GM18505 (cell line): Measurements from ENCODE around the gene AUP1.
A peak's percentile ranks its signal among the peaks of the same experiment; 100 is the strongest.

ENCODE experiments used
- ATAC-seq: cut with Tn5 transposase; IDR thresholded peaks from one replicate; pipeline ENCODE4 v1.9.1; 2021; ENCODE audit not compliant: unreplicated experiment
- POLR2A ChIP-seq: IDR thresholded peaks from 4 replicates; pipeline ENCODE4 v1.6.1; 2011; ENCODE audit warnings: borderline replicate concordance; ENCODE audit not compliant: insufficient read depth, insufficient read length; ENCODE audit errors: extremely low read depth

AUP1 gene

DNA sequence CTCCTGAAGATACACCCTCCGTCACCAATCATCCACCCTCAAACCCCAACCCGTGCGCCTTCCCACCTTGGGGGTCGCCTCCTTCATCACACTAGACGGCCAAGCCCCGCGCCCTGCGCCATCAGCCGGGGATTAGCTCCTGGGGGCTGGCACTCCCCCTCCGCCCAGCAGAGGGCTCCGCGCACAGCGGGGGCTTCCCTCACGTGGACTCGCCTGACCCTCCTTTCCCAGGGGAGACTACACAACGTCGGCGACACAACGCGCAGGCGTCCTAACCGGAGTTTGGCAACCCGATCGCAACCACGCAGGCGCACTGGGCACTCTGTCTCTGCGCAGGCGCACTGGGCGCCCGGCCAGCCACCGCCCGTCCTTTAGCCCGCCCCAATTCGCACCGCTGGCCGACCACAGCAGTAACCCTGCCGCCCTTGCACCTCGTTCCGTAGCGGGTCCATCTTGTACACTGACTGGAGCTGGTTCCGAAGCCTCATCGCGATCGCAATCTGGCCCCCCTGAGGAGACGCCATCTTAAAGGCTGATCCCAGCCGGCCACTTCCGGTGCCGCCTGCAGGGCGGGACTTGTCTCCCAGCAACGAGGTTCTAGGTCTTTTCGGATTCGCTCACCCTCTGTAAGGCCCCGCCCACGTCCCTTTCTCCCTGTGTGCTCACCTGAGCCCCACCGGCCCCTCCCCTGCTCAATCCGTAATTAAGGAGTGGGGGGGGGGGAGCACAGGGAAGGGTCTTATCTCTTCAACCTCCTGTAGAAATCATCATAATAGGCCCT, 22.2 kb downstream of the AUP1 start, which contains the start of gene PCGF1:
Gene PCGF1 (minus strand): TSS at position 551 of the 781 bp plus-strand sequence. CDS start 27 bp downstream, at position 524.
- peak; percentile 94 for TF ChIP-seq POLR2A
- ATAC-seq = peak; percentile 87

DNA sequence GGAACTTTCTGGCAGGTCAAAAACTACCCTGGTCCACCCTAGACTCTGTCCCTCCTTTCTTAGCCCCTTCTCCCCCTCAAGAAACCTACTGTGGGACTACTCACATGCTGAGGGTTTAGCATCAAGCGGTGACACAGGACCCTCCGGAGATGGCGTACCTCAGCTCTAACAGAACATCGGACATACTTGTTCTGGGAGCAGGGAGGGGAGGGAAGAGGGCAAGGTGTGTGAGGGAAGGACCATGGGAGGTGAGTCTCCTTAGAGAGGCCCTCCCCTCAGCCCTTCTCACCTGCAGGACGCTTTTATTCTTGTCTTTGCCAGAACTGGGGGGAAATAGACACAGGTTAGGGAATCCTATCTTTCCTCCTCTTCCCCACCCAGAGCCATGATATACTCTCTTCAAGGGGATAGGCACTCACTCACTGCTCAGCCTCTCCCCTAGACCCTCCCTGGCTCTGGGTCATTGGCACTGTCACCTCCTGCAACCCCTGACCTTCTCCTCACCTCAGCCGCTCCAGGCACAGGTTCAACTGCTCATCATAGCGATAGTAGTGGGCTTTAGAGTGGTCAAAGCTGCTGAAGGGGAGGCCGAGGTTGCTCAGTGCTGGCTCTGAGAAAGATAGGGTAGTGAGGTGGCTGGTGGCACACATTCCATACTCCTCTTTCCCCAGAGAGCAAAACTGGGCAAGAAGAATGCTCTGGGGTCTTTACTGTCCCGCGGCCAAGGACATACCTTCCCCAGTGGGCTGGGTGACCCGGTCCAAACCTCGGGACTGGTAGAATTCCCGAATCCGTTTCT, 23.9 kb downstream of the AUP1 start:
- no peak for ATAC-seq
- no peak for TF ChIP-seq POLR2A

DNA sequence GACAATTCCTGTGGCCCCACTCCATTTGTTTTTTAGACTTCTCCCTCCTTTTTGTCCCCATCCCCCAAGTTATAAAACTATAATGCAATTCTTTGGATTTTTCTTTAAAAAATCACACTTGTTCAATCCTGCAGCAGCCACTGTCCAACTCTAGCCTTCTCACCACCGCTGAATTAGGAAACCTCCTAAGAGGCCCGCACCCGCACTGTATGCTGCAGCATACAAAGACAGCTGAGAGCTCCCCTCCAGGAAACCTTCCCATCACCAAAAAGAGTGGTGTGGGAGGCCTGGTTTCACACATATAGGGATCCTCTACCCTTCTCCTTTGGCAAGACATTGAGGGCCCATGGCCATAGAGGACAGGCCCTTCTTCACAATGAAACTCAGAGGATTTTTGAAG, 24.9 kb downstream of the AUP1 start:
- no peak for ATAC-seq
- no peak for TF ChIP-seq POLR2A

DNA sequence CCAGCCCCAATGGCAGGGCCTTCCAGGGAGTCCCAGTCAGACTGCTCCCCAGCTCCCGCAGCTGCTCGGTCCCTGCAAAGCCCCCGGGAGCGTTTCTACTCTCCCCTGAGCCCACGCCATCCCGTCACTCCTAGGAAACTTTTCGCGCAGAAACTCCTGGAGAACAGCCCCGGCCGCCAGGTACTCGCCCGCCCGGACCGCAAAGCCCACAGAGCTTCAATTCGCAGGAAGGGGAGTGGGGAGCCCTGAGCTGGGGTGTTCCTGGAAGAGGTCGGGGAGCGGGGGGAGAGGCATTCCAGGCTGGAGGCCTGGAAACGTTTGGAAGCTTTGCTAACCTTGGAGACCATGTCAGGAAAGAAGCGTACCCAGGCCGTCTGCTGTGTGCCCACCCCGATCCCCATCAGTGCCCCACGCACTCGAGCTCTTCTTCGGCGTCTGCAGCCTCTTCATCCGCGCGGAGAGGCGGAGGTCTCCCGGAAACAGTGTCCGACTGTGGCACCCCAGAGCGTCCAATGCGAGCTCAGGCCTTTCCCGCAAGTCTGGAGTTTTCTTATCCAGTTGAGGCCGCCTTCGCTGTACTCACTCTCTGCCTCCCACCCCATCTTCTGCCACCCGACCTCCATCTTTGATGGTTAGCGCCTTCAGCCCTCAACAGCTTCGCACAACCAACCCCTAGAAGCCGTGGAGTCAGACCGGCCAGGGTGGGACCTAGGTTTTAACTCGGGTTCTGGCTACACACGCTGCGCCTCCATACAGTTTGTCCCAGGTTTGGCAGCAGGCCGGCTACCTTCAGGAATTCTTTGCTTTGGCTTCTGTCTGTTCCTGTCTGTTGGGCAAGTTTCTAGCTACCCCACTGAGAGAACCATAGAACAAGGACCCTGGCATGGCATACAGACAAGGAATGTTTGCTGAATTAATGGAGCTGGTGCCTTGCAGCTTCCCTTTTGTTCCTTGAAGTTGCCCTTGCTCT, 25.7 kb downstream of the AUP1 start:
- no peak for ATAC-seq
- TF ChIP-seq POLR2A = no peak

DNA sequence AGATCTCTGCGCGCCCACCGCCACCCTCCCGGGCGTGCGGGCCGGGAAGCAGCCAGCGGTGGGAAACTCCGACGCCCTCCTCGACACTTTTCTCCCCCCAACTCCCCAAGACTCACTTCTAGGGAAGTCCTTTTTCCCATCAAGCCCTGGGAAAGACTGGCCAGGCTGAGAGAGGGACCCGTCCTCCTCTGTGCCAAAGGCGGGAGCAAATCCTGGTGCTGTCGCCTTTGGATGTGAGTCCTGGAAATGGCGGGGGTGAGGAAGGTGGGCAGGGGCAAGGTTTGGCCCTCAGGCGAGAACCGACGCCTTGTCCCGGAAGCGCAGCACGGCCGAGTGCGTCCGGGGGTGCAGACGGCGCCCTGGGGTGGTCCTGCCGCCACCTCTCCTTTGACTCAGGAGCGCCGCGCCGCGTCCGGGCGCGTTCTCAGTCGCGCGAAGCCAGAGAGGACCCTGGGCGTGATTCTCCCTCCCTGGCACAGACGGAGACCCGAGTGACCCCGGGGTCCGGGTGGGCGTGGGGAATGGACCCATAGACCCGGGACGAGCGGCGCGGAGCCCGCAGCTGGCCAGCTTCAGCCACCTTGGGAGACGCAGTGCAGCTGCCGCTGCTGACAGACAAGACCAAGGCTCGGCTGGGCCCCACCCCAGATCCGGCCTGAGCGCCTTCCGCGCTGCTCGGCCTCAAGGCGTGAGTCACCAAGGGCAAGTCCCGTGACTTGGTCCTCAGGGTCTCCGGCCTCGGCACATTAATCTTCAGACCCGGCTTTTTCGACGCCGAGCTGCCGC, 26.6 kb downstream of the AUP1 start:
- peak; percentile 28 for ATAC-seq
- peak; percentile 82 for TF ChIP-seq POLR2A

DNA sequence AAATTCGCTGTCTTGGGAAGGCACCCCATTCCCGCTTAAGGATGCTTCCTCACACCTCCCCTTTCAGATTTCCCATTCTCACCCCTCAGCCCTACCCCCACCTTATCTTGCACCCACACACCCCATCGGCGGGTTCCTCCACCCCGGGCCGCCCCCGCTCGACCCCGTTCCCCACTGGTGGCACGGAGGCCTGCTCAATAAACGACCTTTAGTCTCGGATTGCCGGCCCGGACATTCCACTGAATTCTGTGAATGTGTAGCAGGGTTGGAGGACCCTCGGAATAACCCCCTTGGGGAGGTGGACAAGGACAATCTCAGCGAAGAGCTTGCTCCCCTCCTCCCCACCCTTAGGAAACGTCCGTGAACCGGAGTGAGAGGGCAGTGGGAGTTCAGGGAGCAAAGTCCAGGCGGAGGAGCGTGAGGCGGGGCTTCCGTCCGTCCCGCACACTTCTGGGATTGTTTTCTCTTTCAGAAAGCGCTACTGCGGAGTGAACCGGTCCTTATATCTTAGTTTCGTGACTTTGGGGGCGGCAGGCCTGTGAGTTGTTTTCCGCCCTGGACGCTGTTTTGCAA, 27.3 kb downstream of the AUP1 start:
- no peak for TF ChIP-seq POLR2A
- no peak for ATAC-seq

DNA sequence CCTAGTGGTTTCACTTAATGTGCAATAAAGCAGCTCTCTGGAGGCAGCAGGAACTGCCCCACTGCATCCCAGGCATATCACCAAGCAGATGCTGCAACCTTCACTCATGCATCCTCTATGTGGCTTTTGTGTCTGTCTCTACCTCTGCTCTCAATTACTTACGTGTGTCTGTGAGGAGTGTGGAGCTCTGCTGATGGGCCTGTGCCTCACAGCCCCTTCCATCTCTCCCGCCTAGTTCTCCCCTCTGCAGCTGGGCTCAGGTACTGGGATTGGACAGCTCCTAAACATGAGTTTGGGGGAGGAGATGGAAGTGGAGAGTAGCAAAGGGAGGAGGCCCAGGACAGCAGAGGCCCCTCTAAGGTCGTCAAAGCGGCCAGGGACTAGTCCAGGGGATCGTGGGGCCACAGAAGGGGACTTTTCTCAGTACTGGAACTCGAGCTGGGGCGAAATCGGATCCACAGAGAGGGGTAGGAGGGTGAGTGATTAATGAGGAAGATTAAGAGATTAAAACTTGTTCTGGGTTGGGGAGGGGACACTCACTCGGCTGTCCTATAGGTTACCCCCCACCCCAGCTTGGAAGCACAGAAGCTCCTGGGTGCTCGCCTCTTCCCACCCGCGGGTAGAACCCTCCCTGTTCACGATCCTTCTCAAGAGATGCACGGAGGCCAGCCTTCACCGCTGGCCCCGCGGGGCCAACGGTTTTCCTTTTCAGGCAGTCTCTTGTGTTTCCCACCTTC, 28.0 kb downstream of the AUP1 start:
- TF ChIP-seq POLR2A = no peak
- no peak for ATAC-seq

DNA sequence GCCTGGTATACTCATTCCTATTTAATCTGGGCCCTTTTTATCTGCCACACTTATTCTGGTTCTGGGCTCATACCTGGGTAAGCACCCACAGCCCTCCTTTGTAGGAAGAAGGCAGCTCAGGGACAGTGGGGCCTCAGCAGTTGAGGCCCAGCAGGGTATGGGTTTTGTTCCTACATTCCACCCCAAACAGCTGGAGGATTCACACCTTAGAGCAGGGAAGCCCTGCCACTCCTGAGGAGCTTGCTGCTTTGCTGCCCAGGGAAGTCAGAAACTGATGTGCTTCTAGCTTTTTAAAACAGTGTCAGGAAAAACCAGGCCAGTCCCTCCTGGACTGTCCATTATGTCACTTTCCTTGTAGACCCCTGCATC, 28.9 kb downstream of the AUP1 start:
- TF ChIP-seq POLR2A = no peak
- no peak for ATAC-seq

DNA sequence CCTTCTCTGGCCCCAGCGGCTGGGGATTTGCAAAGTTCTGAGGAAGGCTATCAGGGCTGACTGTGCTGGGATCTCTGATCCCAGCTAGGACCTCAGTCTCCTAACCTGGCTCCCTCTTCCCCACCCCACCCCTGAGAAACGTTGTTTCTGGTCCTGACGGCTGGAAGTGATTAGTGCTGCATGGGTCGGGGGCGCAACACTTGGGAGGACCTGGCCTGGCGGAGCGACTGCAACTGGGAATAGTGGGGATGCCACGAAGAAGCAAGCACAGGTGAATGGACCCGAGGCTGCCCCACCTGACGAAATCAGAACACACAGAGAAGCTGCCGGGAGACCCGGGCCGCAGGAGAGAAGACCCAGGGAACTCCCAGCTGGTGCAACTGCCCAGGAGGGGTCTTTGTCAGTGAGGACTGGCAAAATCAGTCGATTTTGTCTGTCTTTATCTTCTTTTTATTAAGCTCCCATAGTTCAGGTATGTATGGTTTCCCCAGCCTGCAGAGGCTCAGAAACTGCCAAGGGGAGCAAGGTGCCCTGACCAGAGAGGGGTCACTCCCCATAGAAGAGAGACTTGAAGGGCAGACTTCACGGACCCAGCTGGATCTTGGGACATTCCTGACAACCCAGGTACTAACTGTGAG, 29.4 kb downstream of the AUP1 start:
- ATAC-seq = no peak
- no peak for TF ChIP-seq POLR2A

DNA sequence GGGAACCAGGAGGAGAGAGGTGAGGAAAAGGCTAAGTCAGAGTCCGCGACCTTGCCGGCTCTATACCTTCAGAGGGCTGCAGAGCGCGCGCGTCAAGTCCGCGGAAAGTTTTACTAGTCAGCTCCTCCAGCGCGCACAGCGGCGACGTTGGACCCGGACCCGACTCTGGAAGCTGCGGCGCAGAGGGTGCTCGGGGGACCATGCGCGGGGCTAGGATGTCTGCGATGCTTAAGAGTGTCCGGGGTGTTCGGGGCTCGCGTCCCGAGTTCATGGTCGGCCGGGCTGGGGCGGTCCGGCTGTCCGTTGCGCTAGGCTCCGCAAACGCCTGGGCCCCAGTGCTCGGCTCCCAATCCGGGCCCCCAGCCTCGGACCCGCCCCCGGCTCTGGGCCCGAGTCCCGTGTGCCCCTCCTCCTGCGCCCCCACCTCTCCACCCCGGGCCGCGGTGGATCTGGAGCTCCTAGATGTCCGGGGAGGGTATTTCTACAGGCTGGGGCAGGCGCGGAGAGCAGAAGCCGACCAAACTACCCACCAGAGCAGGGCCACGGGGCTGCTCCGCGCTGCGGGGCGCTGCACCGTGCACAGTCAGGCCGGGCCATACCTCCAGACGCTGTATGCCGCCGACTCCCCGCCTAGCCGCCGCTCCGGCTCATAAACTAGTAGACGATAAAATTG, 30.1 kb downstream of the AUP1 start, which contains the start of gene LBX2:
Gene LBX2 (minus strand): TSS at position 337 of the 673 bp plus-strand sequence. CDS start 66 bp downstream, at position 271.
- no peak for ATAC-seq
- no peak for TF ChIP-seq POLR2A
